ENCODE measurements around the gene F2RL3. TPM values are rescaled to one million over a fixed set of nuclear protein-coding genes. Genes with fewer than 3 reads are reported as not detected.

F2RL3 gene
- total RNA-seq, 4 donors from 2014 or later = 1.3 to 12.9 (median 1.8) TPM

DNA sequence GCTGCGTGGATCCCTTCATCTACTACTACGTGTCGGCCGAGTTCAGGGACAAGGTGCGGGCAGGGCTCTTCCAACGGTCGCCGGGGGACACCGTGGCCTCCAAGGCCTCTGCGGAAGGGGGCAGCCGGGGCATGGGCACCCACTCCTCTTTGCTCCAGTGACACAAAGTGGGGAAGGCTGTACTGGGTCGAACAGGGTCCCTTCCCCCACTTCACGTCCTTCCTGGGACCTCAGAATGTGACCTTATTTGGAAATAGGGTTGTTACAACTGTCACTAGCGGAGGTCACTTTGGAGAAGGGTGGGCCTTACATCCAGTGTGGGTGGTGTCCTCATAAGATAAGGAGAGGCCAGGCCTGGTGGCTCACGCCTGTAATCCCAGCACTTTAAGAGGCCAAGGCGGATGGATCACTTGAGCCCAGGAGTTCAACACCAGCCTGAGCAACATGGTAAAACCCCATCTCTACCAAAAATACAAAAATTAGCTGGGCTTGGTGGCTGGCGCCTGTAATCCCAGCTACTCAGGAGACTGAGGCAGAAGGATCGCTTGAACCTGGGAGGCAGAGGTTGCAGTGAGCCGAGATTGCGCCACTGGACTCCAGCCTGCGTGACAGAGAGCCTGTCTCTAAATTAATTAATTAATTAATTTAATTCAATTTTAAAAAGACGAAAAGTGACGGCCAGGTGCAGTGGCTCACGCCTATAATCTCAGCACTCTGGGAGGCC lies 1.8 kb downstream of the F2RL3 start:
- DNase-seq (ENCODE audit: low spot score in 2 of 2) = no peak

GRCh38 chr19:16891696-16892382 lies 3.0 kb downstream of the F2RL3 start:
- TF ChIP-seq POLR2A (IDR thresholded peaks at IDR 0.05) (no peak), EP300 (IDR thresholded peaks at IDR 0.05) (no peak), CTCF (IDR thresholded peaks at IDR 0.05) (no peak)
- Histone ChIP-seq H3K27ac (no peak overlapping the region), H3K27me3 (peaks cover 0 to 21% of the 10 kb centered on the region in 2 donors), H3K9me3 (no peaks in the 10 kb centered on the region), H3K36me3 (no peaks in the 10 kb centered on the region), H3K4me1 (peaks cover 0 to 28% (median 10%) of the 10 kb centered on the region in 4 donors), H3K4me3 (no peak overlapping the region)
- DNase-seq (ENCODE audit: low spot score in 2 of 2) = no peak
- WGBS, 2 donors = 68 to 72% methylated on average over 12 of the region's 12 CpGs

More for the DNA sequence above, 1.8 kb downstream of the F2RL3 start:
- peaks cover 0 to 18% (median 4%) of the 10 kb centered on the region in 4 donors for H3K4me1 ChIP-seq
- H3K9me3 ChIP-seq = no peaks in the 10 kb centered on the region
- no peak overlapping the region for H3K27ac ChIP-seq
- 86 to 87% methylated on average over 23 of the region's 24 CpGs for WGBS, 2 donors
- H3K36me3 ChIP-seq = no peaks in the 10 kb centered on the region
- H3K4me3 ChIP-seq = no peak overlapping the region
- peaks cover 0 to 27% of the 10 kb centered on the region in 2 donors for H3K27me3 ChIP-seq
- TF ChIP-seq EP300 (IDR thresholded peaks at IDR 0.05) (no peak), CTCF (IDR thresholded peaks at IDR 0.05) (no peak), POLR2A (IDR thresholded peaks at IDR 0.05) (no peak)

- WGBS, 2 donors = 57 to 69% methylated on average over 4 of the region's 4 CpGs
- H3K9me3 ChIP-seq = no peaks in the 10 kb centered on the region
- peaks cover 0 to 28% (median 10%) of the 10 kb centered on the region in 4 donors for H3K4me1 ChIP-seq
- H3K27ac ChIP-seq = no peak overlapping the region
- no peaks in the 10 kb centered on the region for H3K36me3 ChIP-seq
- H3K27me3 ChIP-seq = peaks cover 0 to 19% of the 10 kb centered on the region in 2 donors
- TF ChIP-seq CTCF (IDR thresholded peaks at IDR 0.05) (no peak), POLR2A (IDR thresholded peaks at IDR 0.05) (no peak), EP300 (IDR thresholded peaks at IDR 0.05) (no peak)
- no peak overlapping the region for H3K4me3 ChIP-seq
- no peak for DNase-seq (ENCODE audit: low spot score in 2 of 2)
Measured at GRCh38 chr19:16892436-16892835, 3.6 kb downstream of the F2RL3 start.

DNA sequence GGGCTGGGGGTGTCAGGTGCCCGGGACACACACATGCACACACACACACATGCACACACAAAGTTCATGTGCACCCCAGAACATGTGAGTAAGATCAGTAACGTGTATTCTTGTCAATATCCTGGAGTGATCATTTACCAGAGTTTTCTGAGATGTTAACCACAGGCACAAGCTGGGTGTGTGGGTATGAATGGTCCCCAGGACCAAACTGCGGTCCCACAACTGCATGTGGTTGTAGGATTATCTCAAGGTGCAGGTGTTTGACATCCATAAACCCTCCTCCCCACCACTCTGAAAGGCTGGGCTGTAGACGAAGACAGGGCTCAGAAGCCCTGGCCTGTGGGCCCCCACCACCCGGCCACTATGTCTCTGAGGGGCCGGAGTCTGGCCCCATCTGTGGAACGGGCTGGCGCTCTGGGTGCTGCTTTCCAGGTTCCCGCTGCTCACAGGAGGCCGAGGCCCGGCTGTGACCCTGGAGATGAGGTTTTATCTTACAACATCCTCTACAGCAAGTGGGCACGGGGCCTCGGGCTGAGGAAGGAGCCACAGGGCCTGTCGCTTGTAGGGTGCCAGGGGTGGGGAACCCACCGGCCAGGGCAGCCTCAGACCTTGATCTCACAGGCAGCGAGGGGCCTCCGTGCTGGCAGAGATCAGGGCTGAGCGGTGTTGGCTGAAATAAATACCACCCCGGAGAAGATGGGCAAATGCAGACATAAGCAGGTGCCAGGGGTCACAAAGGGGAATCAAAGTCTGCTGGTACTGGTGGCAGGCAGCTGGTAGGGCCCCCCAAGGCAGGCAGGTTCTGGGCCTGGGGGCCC lies 4.3 kb downstream of the F2RL3 start:
- Histone ChIP-seq H3K4me3 (no peak overlapping the region), H3K27ac (no peak overlapping the region), H3K4me1 (peaks cover 0 to 33% (median 15%) of the 10 kb centered on the region in 4 donors), H3K9me3 (no peaks in the 10 kb centered on the region), H3K27me3 (peaks cover 0 to 12% of the 10 kb centered on the region in 2 donors), H3K36me3 (no peaks in the 10 kb centered on the region)
- DNase-seq (ENCODE audit: low spot score in 2 of 2) = no peak
- TF ChIP-seq CTCF (IDR thresholded peaks at IDR 0.05) (no peak), EP300 (IDR thresholded peaks at IDR 0.05) (no peak), POLR2A (IDR thresholded peaks at IDR 0.05) (no peak)
- 82 to 86% methylated on average over 19 of the region's 19 CpGs for WGBS, 2 donors

Measured in tibial nerve (tissue), 4 donors.